Astrocyte (in vitro differentiated cells and primary cell): Measurements from ENCODE around the gene ZNF438. TPM values are rescaled to one million over a fixed set of nuclear protein-coding genes. Genes with fewer than 3 reads are reported as not detected.

Experiments used
- DNase-seq: peaks from one replicate; pipeline ENCODE4 v3.0.0-alpha.2; 2010; ENCODE audit warnings: low read depth
- FAIRE-seq: peaks from 2 replicates; lab custom pipeline; 2011; peaks lifted over from hg19 to GRCh38; lab: Jason Lieb, UNC
- H2AFZ ChIP-seq: 2 replicates; pipeline ENCODE4 v1.6.0; 2012; ENCODE audit warnings: low read depth, low read length, inconsistent platforms
- H3K27ac ChIP-seq: 2 replicates; pipeline ENCODE4 v1.5.1; 2011; ENCODE audit warnings: low read depth, low read length, inconsistent platforms
- H3K27me3 ChIP-seq: 2 replicates; pipeline ENCODE4 v1.6.0; 2011; ENCODE audit warnings: low read length, inconsistent platforms; ENCODE audit not compliant: insufficient read depth
- H3K36me3 ChIP-seq: 2 replicates; pipeline ENCODE4 v1.5.1; 2011; ENCODE audit warnings: low read length, inconsistent platforms; ENCODE audit not compliant: insufficient read depth
- H3K4me1 ChIP-seq: 2 replicates; pipeline ENCODE4 v1.5.1; 2011; ENCODE audit warnings: low read length, inconsistent platforms; ENCODE audit not compliant: insufficient read depth
- H3K4me2 ChIP-seq: 2 replicates; pipeline ENCODE4 v1.6.0; 2012; ENCODE audit warnings: low read length, inconsistent platforms
- H3K4me3 ChIP-seq: 2 replicates; pipeline ENCODE4 v1.5.1; 2011; ENCODE audit warnings: low read depth, mild to moderate bottlenecking, low read length, inconsistent platforms; ENCODE audit not compliant: insufficient read depth
- H3K79me2 ChIP-seq: 2 replicates; pipeline ENCODE4 v1.6.0; 2012; ENCODE audit warnings: mild to moderate bottlenecking, low read length, inconsistent platforms; ENCODE audit not compliant: insufficient read depth
- H3K9ac ChIP-seq: 2 replicates; pipeline ENCODE4 v1.6.0; 2012; ENCODE audit warnings: mild to moderate bottlenecking, low read length, inconsistent platforms
- H3K9me3 ChIP-seq: 2 replicates; pipeline ENCODE4 v1.5.1; 2012; ENCODE audit warnings: low read depth, mild to moderate bottlenecking, low read length, inconsistent platforms; ENCODE audit not compliant: insufficient read depth
- H4K20me1 ChIP-seq: 2 replicates; pipeline ENCODE4 v1.6.0; 2012; ENCODE audit warnings: low read length, inconsistent platforms; ENCODE audit not compliant: insufficient read depth
- H3K27ac Mint-ChIP-seq: one replicate; pipeline ENCODE4 v1.8.0; 2021; ENCODE audit warnings: mild to moderate bottlenecking, mixed read lengths; ENCODE audit not compliant: unreplicated experiment
- H3K27me3 Mint-ChIP-seq: one replicate; pipeline ENCODE4 v1.8.0; 2021; ENCODE audit warnings: low read depth, mixed read lengths; ENCODE audit not compliant: unreplicated experiment
- H3K36me3 Mint-ChIP-seq: one replicate; pipeline ENCODE4 v1.8.0; 2021; ENCODE audit warnings: low read depth, mixed read lengths; ENCODE audit not compliant: unreplicated experiment
- H3K4me1 Mint-ChIP-seq: one replicate; pipeline ENCODE4 v1.8.0; 2021; ENCODE audit warnings: low read depth, mixed read lengths; ENCODE audit not compliant: unreplicated experiment
- H3K4me3 Mint-ChIP-seq: one replicate; pipeline ENCODE4 v1.8.0; 2021; ENCODE audit warnings: mild to moderate bottlenecking, moderate library complexity, mixed read lengths; ENCODE audit not compliant: unreplicated experiment
- H3K9me3 Mint-ChIP-seq: one replicate; pipeline ENCODE4 v1.8.0; 2021; ENCODE audit warnings: mild to moderate bottlenecking, mixed read lengths; ENCODE audit not compliant: unreplicated experiment
- CTCF ChIP-seq: IDR thresholded peaks from 2 replicates; pipeline ENCODE4 v1.5.1; 2011; ENCODE audit warnings: low read depth, mild to moderate bottlenecking, inconsistent platforms, low read length, moderate library complexity; ENCODE audit not compliant: insufficient read depth
- EZH2 ChIP-seq: IDR thresholded peaks from 2 replicates; pipeline ENCODE4 v1.6.1; 2012; ENCODE audit warnings: mild to moderate bottlenecking, low read length, inconsistent platforms; ENCODE audit not compliant: insufficient read depth
- total RNA-seq: library from RNA; stranded (reverse); gene quantifications from 2 replicates; pipeline ENCODE4 v1.2.1, GENCODE V29; 2021

The ZNF438 gene
- total RNA-seq, 1 donor from 2014 or later = 2.2 TPM

GRCh38 chr10:30839652-30840051 is 192.0 kb downstream of the ZNF438 start:
- FAIRE-seq = no peak
- Histone ChIP-seq H3K4me1 (no peaks in the 10 kb centered on the region), H3K27ac (no peak overlapping the region), H3K9ac (no peak overlapping the region), H3K4me2 (no peak overlapping the region), H3K4me3 (no peak overlapping the region), H3K9me3 (no peaks in the 10 kb centered on the region), H3K36me3 (no peaks in the 10 kb centered on the region), H4K20me1 (no peaks in the 10 kb centered on the region), H3K27me3 (no peaks in the 10 kb centered on the region), H2AFZ (no peak overlapping the region), H3K79me2 (no peaks in the 10 kb centered on the region)
- TF ChIP-seq EZH2 (no peak), CTCF (no peak)
- Mint-ChIP-seq H3K9me3 (peaks cover 4% of the 10 kb centered on the region), H3K36me3 (no peaks in the 10 kb centered on the region), H3K4me1 (peaks cover 6% of the 10 kb centered on the region), H3K27me3 (no peaks in the 10 kb centered on the region), H3K4me3 (no peak overlapping the region), H3K27ac (no peak overlapping the region)
- no peak for DNase-seq

- Histone ChIP-seq H2AFZ (no peak overlapping the region), H3K4me2 (no peak overlapping the region)
- no peak for DNase-seq
Measured at GRCh38 chr10:30836406-30836805, 195.3 kb downstream of the ZNF438 start.

More at GRCh38 chr10:30836406-30836805, 195.3 kb downstream of the ZNF438 start:
- TF ChIP-seq CTCF = no peak
- no peak for TF ChIP-seq EZH2
- no peaks in the 10 kb centered on the region for H3K4me1 ChIP-seq
- H3K36me3 ChIP-seq = no peaks in the 10 kb centered on the region
- no peaks in the 10 kb centered on the region for H3K79me2 ChIP-seq
- H3K27ac ChIP-seq = no peak overlapping the region
- no peaks in the 10 kb centered on the region for H4K20me1 ChIP-seq
- Mint-ChIP-seq H3K9me3 (peaks cover 1% of the 10 kb centered on the region), H3K4me1 (peaks cover 14% of the 10 kb centered on the region), H3K27me3 (no peaks in the 10 kb centered on the region), H3K36me3 (no peaks in the 10 kb centered on the region), H3K4me3 (no peak overlapping the region), H3K27ac (peak overlapping the region; percentile 41)
- H3K27me3 ChIP-seq = no peaks in the 10 kb centered on the region
- no peak overlapping the region for H3K4me3 ChIP-seq
- no peaks in the 10 kb centered on the region for H3K9me3 ChIP-seq
- FAIRE-seq = no peak
- no peak overlapping the region for H3K9ac ChIP-seq
